Osteoblast (primary cell): Measurements from ENCODE around the gene KRT82. TPM values are rescaled to one million over a fixed set of nuclear protein-coding genes. Genes with fewer than 3 reads are reported as not detected.

Experiments
- DNase-seq: peaks from one replicate; pipeline ENCODE4 v3.0.0; 2011; ENCODE audit warnings: low spot score, mixed read lengths; ENCODE audit not compliant: insufficient read length; ENCODE audit errors: missing footprints
- H2AFZ ChIP-seq: 2 replicates; pipeline ENCODE4 v1.6.0; 2011; ENCODE audit warnings: mild to moderate bottlenecking, low read length
- H3K27ac ChIP-seq: 2 replicates; pipeline ENCODE4 v1.5.1; 2011; ENCODE audit warnings: mild to moderate bottlenecking, low read depth, low read length, moderate library complexity
- H3K27me3 ChIP-seq: 2 replicates; pipeline ENCODE4 v1.6.0; 2012; ENCODE audit warnings: mild to moderate bottlenecking, control low read depth, inconsistent platforms, low read length, moderate library complexity; ENCODE audit not compliant: insufficient read depth
- H3K36me3 ChIP-seq: 2 replicates; pipeline ENCODE4 v1.5.1; 2011; ENCODE audit warnings: mild to moderate bottlenecking, low read length, control low read depth, moderate library complexity; ENCODE audit not compliant: insufficient read depth
- H3K4me1 ChIP-seq: 2 replicates; pipeline ENCODE4 v1.5.1; 2011; ENCODE audit warnings: mild to moderate bottlenecking, low read length, control low read depth, moderate library complexity; ENCODE audit not compliant: insufficient read depth
- H3K4me2 ChIP-seq: 2 replicates; pipeline ENCODE4 v1.6.0; 2011; ENCODE audit warnings: mild to moderate bottlenecking, low read length; ENCODE audit not compliant: insufficient read depth
- H3K4me3 ChIP-seq: fragments of 200-600 bp; sonication (generic); 3 replicates; pipeline ENCODE4 v1.5.1; 2012; ENCODE audit warnings: mild to moderate bottlenecking, low read length, inconsistent platforms; ENCODE audit not compliant: insufficient read depth
- H3K79me2 ChIP-seq: 2 replicates; pipeline ENCODE4 v1.6.0; 2012; ENCODE audit warnings: mild to moderate bottlenecking, low read length, control low read depth, inconsistent platforms; ENCODE audit not compliant: insufficient read depth
- H3K9me3 ChIP-seq: 2 replicates; pipeline ENCODE4 v1.5.1; 2011; ENCODE audit warnings: low read depth, low read length, control low read depth
- H4K20me1 ChIP-seq: 2 replicates; pipeline ENCODE4 v1.6.0; 2012; ENCODE audit warnings: mild to moderate bottlenecking, low read length, control low read depth; ENCODE audit not compliant: insufficient read depth
- CTCF ChIP-seq: IDR thresholded peaks from 2 replicates; pipeline ENCODE4 v1.5.1; 2011; ENCODE audit warnings: mild to moderate bottlenecking, low read depth, low read length, moderate library complexity; ENCODE audit errors: extremely low read depth
- total RNA-seq: library from RNA; depleted of rRNA; stranded (reverse); fragments of >200 nt; gene quantifications from 2 replicates; pipeline ENCODE4 v1.2.3, GENCODE V29; 2012

The KRT82 gene
- total RNA-seq, 1 donor = not detected

- Histone ChIP-seq H3K4me3 (no peak overlapping the region), H3K79me2 (no peaks in the 10 kb centered on the region), H3K9me3 (no peaks in the 10 kb centered on the region), H3K4me2 (no peak overlapping the region), H3K27ac (no peak overlapping the region), H2AFZ (no peak overlapping the region), H3K36me3 (no peaks in the 10 kb centered on the region), H3K4me1 (no peaks in the 10 kb centered on the region), H4K20me1 (no peaks in the 10 kb centered on the region), H3K27me3 (peaks cover 26% of the 10 kb centered on the region)
- DNase-seq = peak; percentile 56
- no peak for TF ChIP-seq CTCF
Measured at GRCh38 chr12:52364061-52364460, 42.1 kb downstream of the KRT82 start.

- Histone ChIP-seq H3K36me3 (no peaks in the 10 kb centered on the region), H4K20me1 (no peaks in the 10 kb centered on the region), H3K4me1 (no peaks in the 10 kb centered on the region), H3K4me3 (no peak overlapping the region), H2AFZ (no peak overlapping the region), H3K27ac (no peak overlapping the region), H3K79me2 (no peaks in the 10 kb centered on the region), H3K9me3 (no peaks in the 10 kb centered on the region), H3K4me2 (no peak overlapping the region), H3K27me3 (peaks cover 23% of the 10 kb centered on the region)
- DNase-seq = peak; percentile 43
- TF ChIP-seq CTCF = no peak
Measured at GRCh38 chr12:52363111-52363679, 42.9 kb downstream of the KRT82 start.

GRCh38 chr12:52362118-52362726, 43.9 kb downstream of the KRT82 start:
- Histone ChIP-seq H4K20me1 (no peaks in the 10 kb centered on the region), H3K79me2 (no peaks in the 10 kb centered on the region), H3K36me3 (no peaks in the 10 kb centered on the region), H3K27me3 (peaks cover 16% of the 10 kb centered on the region), H3K27ac (no peak overlapping the region), H3K4me2 (no peak overlapping the region), H3K4me3 (no peak overlapping the region), H3K9me3 (no peaks in the 10 kb centered on the region), H2AFZ (no peak overlapping the region), H3K4me1 (no peaks in the 10 kb centered on the region)
- peak; percentile 56 for DNase-seq
- peak; percentile 22 for TF ChIP-seq CTCF

- no peak overlapping the region for H3K4me3 ChIP-seq
- no peaks in the 10 kb centered on the region for H3K9me3 ChIP-seq
- no peaks in the 10 kb centered on the region for H3K4me1 ChIP-seq
- H3K79me2 ChIP-seq = no peaks in the 10 kb centered on the region
- H2AFZ ChIP-seq = no peak overlapping the region
- DNase-seq = peak; percentile 62
- no peak overlapping the region for H3K27ac ChIP-seq
- peaks cover 16% of the 10 kb centered on the region for H3K27me3 ChIP-seq
- H3K36me3 ChIP-seq = no peaks in the 10 kb centered on the region
- no peak overlapping the region for H3K4me2 ChIP-seq
- TF ChIP-seq CTCF = no peak
- H4K20me1 ChIP-seq = no peaks in the 10 kb centered on the region
Measured at GRCh38 chr12:52361553-52361952, 44.6 kb downstream of the KRT82 start.
